ENCODE results near the gene STIM1. TPM values are rescaled to one million over a fixed set of nuclear protein-coding genes. Genes with fewer than 3 reads are reported as not detected.
A peak's percentile ranks its signal among the peaks of the same experiment; 100 is the strongest.

STIM1 gene
- total RNA-seq, 1 donor from 2014 or later: 40.4 TPM

DNA sequence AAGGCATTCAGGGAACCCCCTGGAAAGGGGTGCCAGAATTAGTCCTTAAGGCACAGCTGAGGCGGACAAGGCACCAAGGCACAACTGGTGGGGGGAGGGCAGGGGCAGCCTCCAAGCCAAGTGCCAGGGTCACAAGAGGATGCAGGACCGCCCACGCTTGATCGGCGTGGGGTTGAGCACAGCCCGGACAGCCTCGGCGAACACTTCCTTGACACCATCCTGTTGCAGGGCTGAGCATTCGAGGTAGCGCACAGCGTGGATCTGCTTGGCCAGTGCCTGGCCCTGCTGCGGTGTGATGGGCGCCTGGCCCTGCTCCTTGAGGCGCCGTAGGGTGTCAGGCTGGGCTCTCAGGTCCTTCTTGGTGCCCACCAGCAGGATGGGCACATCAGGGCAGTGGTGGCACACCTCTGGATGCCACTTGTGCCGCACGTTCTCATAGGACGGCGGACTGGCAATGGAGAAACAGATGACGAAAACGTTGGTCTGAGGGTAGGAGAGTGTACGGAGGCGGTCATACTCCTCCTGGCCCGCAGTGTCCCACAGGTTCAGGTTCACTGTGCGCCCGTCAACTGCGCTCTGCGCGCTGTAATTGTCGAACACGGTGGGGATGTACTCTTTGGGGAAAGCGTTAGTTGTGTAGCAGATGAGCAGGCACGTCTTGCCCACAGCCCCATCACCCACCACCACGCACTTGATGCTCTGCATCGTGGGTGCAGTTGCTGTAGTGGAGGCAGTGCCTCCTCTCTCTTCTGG is 27.9 kb upstream of the STIM1 start:
- intact Hi-C loops (cut with DNase I): no loop called here
- DNase-seq (ENCODE audit: low spot score): no peak

GRCh38 chr11:3830088-3830487 is 25.4 kb upstream of the STIM1 start:
- DNase-seq (ENCODE audit: low spot score): no peak
- intact Hi-C loops (cut with DNase I): no loop called here

DNA sequence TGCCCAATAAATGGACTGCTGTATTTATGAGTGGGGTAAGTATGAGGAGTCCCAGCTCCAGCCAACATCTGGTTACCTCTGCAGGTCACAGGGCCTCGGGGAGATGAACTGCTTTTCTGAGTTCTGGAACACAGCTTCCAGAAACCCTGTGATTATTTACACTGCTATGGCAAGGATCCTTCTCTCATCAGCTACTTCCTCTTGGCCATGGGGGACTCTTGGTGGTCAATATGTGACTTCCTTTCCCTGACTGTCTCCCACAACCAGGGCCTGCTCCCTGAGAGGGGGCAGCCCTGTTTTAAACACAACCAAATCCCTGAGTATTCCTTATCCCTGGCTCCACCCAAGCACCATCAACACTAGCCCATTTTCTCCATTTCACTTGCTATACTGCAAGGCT is 24.7 kb upstream of the STIM1 start:
- DNase-seq (ENCODE audit: low spot score): no peak
- intact Hi-C loops (cut with DNase I): no loop called here

DNA sequence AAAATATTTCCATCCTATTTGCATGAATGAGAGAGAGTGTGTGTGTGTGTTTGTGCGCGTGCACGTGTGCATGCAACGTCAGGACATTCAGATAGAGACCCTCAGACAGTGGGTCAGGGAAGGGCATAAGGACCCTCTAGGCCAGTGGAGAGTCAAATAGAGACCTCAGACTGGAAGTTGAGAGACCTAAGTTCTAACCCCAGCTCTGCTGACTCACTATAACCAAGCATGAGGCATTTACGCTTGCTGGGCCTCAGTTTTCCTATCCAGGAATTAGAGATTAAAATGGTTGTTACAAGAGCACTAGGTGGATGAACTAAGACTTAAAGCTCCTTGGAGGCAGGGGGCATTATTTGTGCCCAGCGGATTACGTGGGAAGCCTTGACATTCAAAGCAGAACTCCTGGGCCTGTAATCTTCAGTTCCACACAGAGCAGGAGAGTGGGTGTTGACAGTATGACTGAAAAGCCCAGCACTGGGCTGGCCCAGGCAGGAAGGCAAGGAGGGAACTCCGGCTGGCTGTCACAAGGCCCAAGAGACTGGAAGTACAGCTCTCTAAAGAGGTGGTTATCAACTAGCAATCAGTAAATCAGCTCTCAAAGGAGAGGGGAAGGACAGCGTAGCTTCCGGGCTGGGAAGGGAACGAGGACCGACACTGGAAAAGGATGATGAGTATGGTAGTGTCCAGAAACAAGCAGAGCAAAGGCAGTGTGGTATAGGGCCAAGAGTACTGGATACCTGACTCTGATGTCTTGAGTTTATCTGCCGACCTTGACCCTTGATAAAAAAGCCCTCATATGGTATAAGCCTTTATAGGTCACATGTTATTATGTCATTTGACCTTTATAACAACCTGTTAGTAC is 23.9 kb upstream of the STIM1 start:
- intact Hi-C loops (cut with DNase I): no loop called here
- DNase-seq (ENCODE audit: low spot score): no peak

DNA sequence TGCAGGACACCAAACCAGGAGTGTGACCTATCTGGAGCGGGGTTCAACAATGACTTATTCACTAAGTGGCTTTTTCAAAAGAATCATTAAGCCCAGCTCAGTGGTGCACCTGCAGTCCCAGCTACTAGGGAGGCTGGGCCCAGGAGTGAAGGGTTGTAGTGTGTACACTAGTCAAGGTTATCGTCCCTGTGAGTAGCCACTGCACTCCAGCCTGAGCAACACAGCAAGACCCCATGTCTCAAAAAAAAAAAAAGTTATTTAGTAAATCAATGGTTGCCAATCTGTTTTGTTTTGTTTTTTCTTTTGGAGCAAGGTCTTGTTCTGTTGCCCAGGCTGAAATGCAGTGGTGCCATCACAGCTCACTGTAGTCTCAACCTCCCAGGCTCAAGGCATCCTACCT is 22.6 kb upstream of the STIM1 start:
- intact Hi-C loops (cut with DNase I): no loop called here
- DNase-seq (ENCODE audit: low spot score): no peak

GRCh38 chr11:3833449-3833848 is 22.0 kb upstream of the STIM1 start:
- intact Hi-C loops (cut with DNase I): no loop called here

DNA sequence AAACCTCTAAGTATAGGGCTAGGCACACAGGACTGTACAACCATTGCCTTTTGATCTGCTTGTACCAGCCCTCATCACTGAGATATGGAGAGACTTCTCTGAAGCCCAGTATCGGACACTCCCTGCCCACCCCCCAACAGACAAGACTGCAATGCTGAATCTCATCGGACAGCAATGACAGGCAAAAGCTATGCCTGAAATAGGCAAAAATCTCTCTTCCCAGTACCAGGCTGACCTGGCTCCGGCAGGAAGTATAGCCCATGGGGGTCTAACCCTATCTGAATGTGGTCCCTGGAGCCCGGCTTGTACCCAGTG is 21.2 kb upstream of the STIM1 start:
- DNase-seq (ENCODE audit: low spot score): no peak
- intact Hi-C loops (cut with DNase I): no loop called here

More at GRCh38 chr11:3833449-3833848, 22.0 kb upstream of the STIM1 start:
- DNase-seq (ENCODE audit: low spot score): no peak

DNA sequence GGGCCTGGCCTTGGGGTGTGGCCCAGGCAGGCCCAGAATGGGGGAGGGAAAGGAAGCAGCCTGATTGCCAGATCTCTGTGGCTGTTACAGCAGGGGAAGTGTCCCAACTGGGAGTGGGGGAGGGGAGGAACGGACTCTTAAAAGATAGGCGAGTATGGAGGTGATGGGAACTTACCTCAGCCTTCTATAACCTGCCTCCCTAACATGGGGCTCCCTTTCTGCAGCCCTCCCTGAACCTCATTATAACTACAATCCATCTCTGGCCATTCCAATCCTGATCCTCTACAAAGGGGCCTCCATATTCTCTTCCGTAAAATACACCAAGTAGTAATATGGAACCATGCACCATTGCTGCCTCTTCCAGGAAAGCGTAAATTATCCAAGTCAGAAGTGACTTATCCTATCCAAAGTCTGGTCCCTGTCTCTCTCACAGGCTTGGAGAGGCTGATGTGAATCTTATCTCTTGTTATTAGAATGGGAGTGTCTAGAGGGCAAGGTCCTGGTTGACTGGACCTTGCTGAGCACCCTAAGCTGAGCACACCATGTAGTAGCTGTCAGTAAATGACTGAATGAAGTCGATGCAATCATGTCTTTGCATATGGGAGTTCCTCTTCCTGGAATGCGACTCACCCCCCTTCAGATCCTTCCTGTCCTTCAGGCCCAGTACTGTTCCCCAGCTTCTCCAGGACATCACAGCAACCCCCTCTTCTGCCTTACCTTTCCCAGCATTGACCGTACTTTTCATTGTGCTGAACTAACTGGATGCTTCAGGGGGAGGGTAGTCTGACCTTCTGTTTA is 20.6 kb upstream of the STIM1 start:
- intact Hi-C loops (cut with DNase I): no loop called here
- DNase-seq (ENCODE audit: low spot score): peak; percentile 93

DNA sequence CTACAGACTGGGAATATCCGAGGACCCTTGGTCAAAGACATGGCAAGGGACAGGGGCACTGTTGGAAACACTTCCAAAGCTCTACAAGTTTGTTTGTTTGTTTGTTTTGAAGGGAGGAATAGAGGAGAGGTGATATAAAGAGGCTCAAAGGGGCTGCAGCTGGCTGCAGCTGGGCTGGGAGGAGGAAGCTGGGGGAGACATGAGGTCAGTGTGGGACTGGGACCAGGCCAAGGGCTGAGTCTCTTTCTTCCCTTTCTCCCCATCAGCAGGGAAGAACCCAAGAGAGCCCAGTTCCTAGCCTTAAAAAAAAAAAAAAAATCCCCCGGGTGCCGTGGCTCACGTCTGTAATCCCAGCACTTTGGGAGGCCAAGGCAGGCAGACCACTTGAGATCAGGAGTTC is 19.7 kb upstream of the STIM1 start:
- no peak for DNase-seq (ENCODE audit: low spot score)
- intact Hi-C loops (cut with DNase I): no loop called here

DNA sequence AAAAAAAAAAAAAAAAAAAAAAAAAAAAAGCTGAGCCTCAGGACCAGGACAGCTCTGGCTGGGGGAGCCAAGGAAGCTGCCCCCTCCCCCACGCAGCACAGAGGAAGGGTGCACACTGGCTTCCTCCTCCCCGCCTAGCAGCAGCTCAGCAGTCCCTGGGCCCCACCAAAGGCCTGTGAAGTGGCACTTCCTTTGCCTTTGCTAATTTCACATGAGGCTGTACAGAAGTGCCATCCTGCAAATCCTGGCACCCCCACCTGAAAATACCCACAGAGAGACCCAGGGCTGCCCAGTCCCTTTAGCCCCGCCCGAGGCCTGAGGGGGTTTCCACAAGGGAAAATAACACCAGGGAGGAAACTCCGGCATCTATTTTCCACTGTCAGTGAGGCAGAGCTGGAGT is 18.6 kb upstream of the STIM1 start:
- intact Hi-C loops (cut with DNase I): no loop called here

DNA sequence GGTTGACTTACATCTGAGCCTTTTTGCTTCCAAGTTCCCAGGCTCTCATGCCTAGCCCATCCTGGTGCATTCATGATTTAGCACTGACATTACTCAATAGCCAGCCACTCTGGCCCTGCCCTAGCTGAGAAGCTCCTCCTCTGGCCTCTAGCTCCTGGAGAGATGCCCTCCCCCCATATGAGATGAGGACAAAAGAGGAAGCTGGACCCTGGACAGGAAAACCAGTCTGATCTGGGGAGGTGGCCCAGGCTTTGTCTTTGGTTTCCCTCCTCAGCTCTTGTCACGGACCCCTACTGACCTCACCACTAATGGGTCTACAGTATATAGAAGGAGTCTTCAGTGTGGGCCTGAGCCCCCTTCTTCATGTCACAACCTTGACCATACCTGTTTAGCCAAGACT is 17.7 kb upstream of the STIM1 start:
- intact Hi-C loops (cut with DNase I): no loop called here
- peak; percentile 83 for DNase-seq (ENCODE audit: low spot score)

More for the DNA sequence above, 18.6 kb upstream of the STIM1 start:
- DNase-seq (ENCODE audit: low spot score): peak; percentile 89

DNA sequence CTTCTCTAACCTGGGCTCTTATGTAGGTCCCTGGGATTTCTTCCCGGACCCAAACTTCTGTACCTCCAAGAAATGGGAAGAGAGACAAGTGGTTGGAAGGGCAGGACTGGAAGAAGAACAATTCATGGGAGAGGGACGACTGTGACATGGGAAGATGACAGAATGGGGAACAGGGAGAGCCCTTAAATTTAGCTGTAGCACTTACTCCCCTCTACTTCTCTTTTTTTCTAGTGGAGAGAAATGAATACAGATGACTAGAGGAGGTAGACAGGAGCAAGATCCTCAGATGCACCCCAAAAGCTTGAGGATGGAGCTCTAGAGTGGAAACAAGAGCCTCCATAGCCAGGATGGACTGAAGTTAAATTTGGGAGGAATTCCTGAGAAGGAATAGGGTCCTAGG is 17.0 kb upstream of the STIM1 start:
- intact Hi-C loops (cut with DNase I): no loop called here
- no peak for DNase-seq (ENCODE audit: low spot score)

DNA sequence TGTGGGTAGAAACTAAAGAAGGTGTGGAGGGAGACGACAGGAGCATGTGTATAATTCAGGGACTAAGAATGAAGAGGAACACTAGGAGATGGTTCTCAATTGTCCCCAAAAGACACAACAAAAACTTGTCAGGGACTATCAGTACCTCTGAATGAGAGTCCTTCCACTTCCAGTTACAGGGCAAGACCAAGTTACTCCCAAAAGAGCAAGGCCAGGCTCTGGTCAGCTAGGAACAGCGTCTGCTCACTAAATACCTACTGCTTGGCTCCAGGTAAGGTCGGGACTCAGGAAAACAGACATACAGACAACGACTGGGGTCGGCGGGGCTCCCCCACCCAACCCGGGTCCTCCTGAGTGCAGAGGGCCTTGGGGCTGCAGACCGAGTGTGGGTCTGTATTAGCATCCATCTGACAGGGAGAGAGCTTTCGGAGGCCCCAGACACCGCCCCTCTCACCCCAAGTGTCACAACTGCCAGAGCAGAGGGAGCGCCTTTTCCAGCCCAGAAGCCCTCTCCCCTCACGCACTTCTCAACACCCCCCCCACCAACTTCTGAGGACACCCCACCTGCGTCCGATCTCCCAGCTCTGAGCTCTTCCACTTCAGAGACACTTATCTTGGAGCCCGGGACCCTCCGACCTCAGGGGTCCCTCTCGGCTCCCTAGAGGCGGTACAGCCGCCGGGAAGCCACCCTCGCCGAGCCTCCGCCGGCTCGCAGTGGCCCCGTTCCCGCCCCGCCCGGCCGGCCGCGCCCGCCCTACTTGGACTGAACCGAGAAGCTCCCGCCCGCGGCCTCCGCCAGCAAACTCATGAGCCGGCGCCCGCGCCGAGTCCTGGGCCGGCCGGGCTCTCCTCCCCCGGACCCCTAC is 15.2 kb upstream of the STIM1 start:
- intact Hi-C loops (cut with DNase I): no loop called here
- DNase-seq (ENCODE audit: low spot score): no peak

- intact Hi-C loops (cut with DNase I): loop anchor here (1.0 kb wide), 1 partner anchor 44 kb away; the partner anchor contains the start of gene NUP98
- peak; percentile 96 for DNase-seq (ENCODE audit: low spot score)
These were observed 14.5 kb upstream of the STIM1 start, which contains the start of gene RHOG for GRCh38 chr11:3840870-3841425. Gene RHOG (minus strand): TSS chr11:3840959. CDS start chr11:3828138, 12,821 bp downstream.

DNA sequence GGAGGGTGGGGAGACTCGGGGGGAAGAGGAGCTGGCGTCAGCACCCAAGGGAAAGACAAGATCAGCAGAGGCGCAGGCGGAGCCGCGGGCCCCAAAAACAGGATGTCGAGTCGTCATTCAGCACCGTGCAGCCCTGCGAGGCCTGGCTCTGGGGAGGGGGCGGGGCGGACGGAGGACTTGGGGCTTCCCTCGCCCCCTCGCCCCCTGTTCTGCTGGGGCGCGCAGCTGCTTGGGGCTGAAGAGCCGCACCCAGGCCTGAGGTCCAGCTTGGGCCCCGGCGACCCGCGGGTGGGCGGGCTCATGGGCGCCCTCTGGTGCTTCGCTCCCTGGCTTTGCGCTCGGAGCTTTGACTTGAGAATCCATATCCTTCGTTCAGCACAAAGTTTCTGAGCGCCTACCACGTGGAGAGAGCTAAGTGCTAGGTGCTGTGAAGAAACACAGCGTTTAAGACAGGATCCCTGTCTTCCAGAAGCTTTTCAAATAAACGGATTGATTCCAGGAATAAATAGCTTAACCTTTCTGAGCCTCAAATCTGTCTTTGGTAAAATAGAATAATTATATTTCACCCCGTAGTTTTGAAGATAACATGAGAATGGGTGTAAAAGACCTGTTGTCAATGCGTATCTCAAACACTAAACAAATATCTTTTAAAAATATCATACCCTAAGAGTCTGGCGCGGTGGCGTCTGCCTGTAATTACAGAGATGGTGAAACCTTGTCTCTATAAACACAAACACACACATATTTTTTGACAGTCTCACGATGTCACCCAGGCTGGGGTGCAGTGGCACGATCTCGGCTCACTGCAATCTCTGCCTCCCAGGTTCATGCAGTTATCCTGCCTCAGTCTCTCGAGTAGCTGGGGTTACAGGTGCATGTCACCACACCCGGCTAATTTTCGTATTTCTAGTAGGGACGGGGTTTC is 13.8 kb upstream of the STIM1 start:
- intact Hi-C loops (cut with DNase I): loop anchor here (1.0 kb wide), 1 partner anchor 44 kb away; the partner anchor contains the start of gene NUP98
- DNase-seq (ENCODE audit: low spot score): peak; percentile 95

- intact Hi-C loops (cut with DNase I): no loop called here
- no peak for DNase-seq (ENCODE audit: low spot score)
These were observed 12.1 kb upstream of the STIM1 start for GRCh38 chr11:3843326-3843725.

DNA sequence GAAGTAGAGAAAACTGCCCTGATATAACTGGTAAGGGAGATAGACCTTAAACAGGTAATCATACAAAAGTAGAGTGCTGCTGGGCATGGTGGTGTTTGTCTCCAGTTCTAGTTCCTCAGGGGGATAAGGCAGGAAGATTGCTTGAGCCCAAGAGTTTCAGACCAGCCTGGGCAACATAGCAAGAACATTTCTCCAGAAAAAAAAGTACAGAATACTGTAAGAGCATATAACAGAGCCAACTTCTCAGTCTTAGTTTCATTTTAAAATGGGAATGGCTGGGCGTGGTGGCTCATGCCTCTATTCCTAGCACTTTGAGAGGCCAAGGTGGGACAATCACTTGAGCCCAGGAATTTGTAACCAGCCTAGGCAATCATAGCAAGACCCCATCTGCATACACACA is 10.2 kb upstream of the STIM1 start:
- no peak for DNase-seq (ENCODE audit: low spot score)
- intact Hi-C loops (cut with DNase I): no loop called here

DNA sequence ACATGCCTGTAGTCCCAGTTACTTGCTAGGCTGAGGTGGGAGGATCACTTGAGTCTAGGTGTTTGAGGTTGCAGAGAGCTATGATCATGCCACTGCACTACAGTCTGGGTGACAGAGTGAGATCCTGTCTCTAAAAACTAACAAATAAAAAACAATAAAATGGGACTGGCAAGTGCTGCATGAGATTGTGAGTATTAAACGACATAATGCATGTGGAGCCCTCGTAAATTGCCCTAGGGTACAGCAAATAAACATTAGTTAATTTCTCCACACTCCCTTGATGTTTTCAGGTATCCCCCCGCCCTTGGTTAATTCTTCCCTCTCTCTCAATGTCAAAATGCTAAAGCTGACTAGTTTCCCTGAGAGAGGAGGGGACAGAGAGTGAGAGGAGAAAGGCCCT is 9.8 kb upstream of the STIM1 start:
- DNase-seq (ENCODE audit: low spot score): no peak
- intact Hi-C loops (cut with DNase I): no loop called here

All from cardiac septum (tissue), 1 donor.